Measurements from ENCODE around the gene SH3D19.

Gene SH3D19

GRCh38 chr4:151227172-151227571 is 98.2 kb downstream of the SH3D19 start:
- H3K4me1 ChIP-seq (ENCODE audit: low read depth, poor library complexity, severe bottlenecking): no peaks in the 10 kb centered on the region
- H3K9ac ChIP-seq: no peak overlapping the region
- no peak for TF ChIP-seq CTCF (conservative IDR thresholded peaks at IDR 0.05; ENCODE audit: low read depth, low read length)
- H3K36me3 ChIP-seq (ENCODE audit: insufficient read depth): no peaks in the 10 kb centered on the region
- H3K4me2 ChIP-seq: no peak overlapping the region
- no peak overlapping the region for H3K27ac ChIP-seq
- no peaks in the 10 kb centered on the region for H3K27me3 ChIP-seq (ENCODE audit: insufficient read depth, low read depth)
- H2AFZ ChIP-seq (ENCODE audit: low read depth): no peak overlapping the region
- H3K4me3 ChIP-seq (IDR thresholded peaks at IDR 0.05; ENCODE audit: insufficient read depth, low read depth, low read length): no peak overlapping the region
- no peaks in the 10 kb centered on the region for H3K79me2 ChIP-seq (ENCODE audit: insufficient read depth, low read depth)
- H4K20me1 ChIP-seq (ENCODE audit: insufficient read depth): no peaks in the 10 kb centered on the region

GRCh38 chr4:151226004-151226932 is 99.1 kb downstream of the SH3D19 start:
- Histone ChIP-seq H3K36me3 (ENCODE audit: insufficient read depth) (no peaks in the 10 kb centered on the region), H3K27ac (no peak overlapping the region), H3K4me2 (no peak overlapping the region), H3K79me2 (ENCODE audit: insufficient read depth, low read depth) (no peaks in the 10 kb centered on the region), H3K4me3 (IDR thresholded peaks at IDR 0.05; ENCODE audit: insufficient read depth, low read depth, low read length) (no peak overlapping the region), H3K9ac (no peak overlapping the region), H2AFZ (ENCODE audit: low read depth) (no peak overlapping the region), H4K20me1 (ENCODE audit: insufficient read depth) (no peaks in the 10 kb centered on the region), H3K27me3 (ENCODE audit: insufficient read depth, low read depth) (no peaks in the 10 kb centered on the region), H3K4me1 (ENCODE audit: low read depth, poor library complexity, severe bottlenecking) (no peaks in the 10 kb centered on the region)
- no peak for TF ChIP-seq CTCF (conservative IDR thresholded peaks at IDR 0.05; ENCODE audit: low read depth, low read length)

- Histone ChIP-seq H3K27me3 (ENCODE audit: insufficient read depth, low read depth) (no peaks in the 10 kb centered on the region), H3K36me3 (ENCODE audit: insufficient read depth) (no peaks in the 10 kb centered on the region), H2AFZ (ENCODE audit: low read depth) (no peak overlapping the region), H3K4me1 (ENCODE audit: low read depth, poor library complexity, severe bottlenecking) (no peaks in the 10 kb centered on the region), H3K79me2 (ENCODE audit: insufficient read depth, low read depth) (no peaks in the 10 kb centered on the region), H3K4me3 (IDR thresholded peaks at IDR 0.05; ENCODE audit: insufficient read depth, low read depth, low read length) (no peak overlapping the region), H3K9ac (no peak overlapping the region), H3K4me2 (no peak overlapping the region), H3K27ac (no peak overlapping the region), H4K20me1 (ENCODE audit: insufficient read depth) (no peaks in the 10 kb centered on the region)
- no peak for TF ChIP-seq CTCF (conservative IDR thresholded peaks at IDR 0.05; ENCODE audit: low read depth, low read length)
Observed at GRCh38 chr4:151223465-151223864, 101.9 kb downstream of the SH3D19 start.

- no peak for TF ChIP-seq CTCF (conservative IDR thresholded peaks at IDR 0.05; ENCODE audit: low read depth, low read length)
- Histone ChIP-seq H3K4me1 (ENCODE audit: low read depth, poor library complexity, severe bottlenecking) (no peaks in the 10 kb centered on the region), H3K27me3 (ENCODE audit: insufficient read depth, low read depth) (no peaks in the 10 kb centered on the region), H3K79me2 (ENCODE audit: insufficient read depth, low read depth) (no peaks in the 10 kb centered on the region), H3K27ac (no peak overlapping the region), H2AFZ (ENCODE audit: low read depth) (no peak overlapping the region), H3K4me3 (IDR thresholded peaks at IDR 0.05; ENCODE audit: insufficient read depth, low read depth, low read length) (no peak overlapping the region), H3K36me3 (ENCODE audit: insufficient read depth) (no peaks in the 10 kb centered on the region), H3K9ac (no peak overlapping the region), H3K4me2 (no peak overlapping the region), H4K20me1 (ENCODE audit: insufficient read depth) (no peaks in the 10 kb centered on the region)
Observed at GRCh38 chr4:151219948-151220347, 105.5 kb downstream of the SH3D19 start.

Data from KMS-11 (cell line).